HUES48 (cell line): Measurements from ENCODE around the gene SIMC1.

Source experiments
- H3K27ac ChIP-seq: one replicate; pipeline ENCODE4 v1.7.0; 2013; ENCODE audit warnings: low read depth, low read length, inconsistent platforms
- H3K27me3 ChIP-seq: 2 replicates; pipeline ENCODE4 v1.6.1; 2013; ENCODE audit warnings: mild to moderate bottlenecking, low read length; ENCODE audit not compliant: control insufficient read depth, insufficient read depth
- H3K36me3 ChIP-seq: 2 replicates; pipeline ENCODE4 v1.6.1; 2013; ENCODE audit warnings: low read length; ENCODE audit not compliant: control insufficient read depth, insufficient read depth
- H3K4me1 ChIP-seq: 2 replicates; pipeline ENCODE4 v1.6.1; 2013; ENCODE audit warnings: mild to moderate bottlenecking, low read length; ENCODE audit not compliant: control insufficient read depth, insufficient read depth
- H3K4me3 ChIP-seq: 2 replicates; pipeline ENCODE4 v1.5.1; 2013; ENCODE audit warnings: mild to moderate bottlenecking, low read depth, low read length
- H3K9ac ChIP-seq: 2 replicates; pipeline ENCODE4 v1.6.1; 2013; ENCODE audit warnings: mild to moderate bottlenecking, low read depth, low read length, moderate library complexity
- H3K9me3 ChIP-seq: 2 replicates; pipeline ENCODE4 v1.6.1; 2013; ENCODE audit warnings: low read length; ENCODE audit not compliant: control insufficient read depth, insufficient read depth

SIMC1 gene

DNA sequence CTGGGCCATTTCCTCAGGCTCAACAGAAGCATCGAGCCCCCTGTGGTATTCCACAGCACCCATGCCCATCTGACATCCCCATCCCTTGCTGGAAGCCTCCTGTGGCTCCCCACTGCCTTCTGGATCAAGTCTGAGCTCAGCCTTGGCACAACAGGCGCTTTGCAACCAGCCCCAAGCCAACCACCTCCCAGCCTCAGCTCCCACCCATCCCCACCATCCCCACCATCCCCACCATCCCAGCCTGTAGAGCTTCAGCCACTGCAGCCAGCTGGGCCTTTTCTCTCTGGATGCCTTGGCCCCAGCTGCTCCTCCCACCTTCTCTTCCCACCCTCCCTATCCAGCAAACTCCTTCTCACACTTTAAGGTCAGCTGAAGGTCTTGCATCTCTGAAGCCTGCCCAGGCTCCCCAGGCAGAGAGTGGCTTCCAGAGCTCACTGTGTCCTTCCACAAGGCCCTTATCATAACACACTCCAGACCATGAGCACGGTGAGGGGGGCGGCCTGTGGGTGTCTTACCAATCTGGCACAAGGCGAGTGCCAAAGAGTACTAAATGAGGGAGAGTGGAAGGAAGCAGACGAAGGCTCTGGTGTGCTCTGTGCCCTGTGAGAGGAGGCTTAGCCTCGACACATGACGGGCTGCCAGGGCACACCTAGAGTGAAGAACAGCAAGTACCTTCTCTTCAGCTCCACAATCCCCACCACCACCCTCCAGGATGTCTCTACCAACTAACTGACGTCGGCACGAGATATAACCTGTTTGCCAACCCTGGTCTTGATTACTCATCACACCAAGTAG, 156.9 kb downstream of the SIMC1 start:
- Histone ChIP-seq H3K27ac (no peak overlapping the region), H3K9me3 (no peaks in the 10 kb centered on the region), H3K4me1 (no peaks in the 10 kb centered on the region), H3K4me3 (no peak overlapping the region), H3K9ac (no peak overlapping the region), H3K36me3 (peaks cover 8% of the 10 kb centered on the region), H3K27me3 (no peaks in the 10 kb centered on the region)
